Adrenal gland (tissue), 12 donors: ENCODE results near the gene BCAS2. TPM values are rescaled to one million over a fixed set of nuclear protein-coding genes. Genes with fewer than 3 reads are reported as not detected.
"Not testable (repeated sequence)": the region's sequence is repeated elsewhere in the genome, so short reads cannot be mapped to it uniquely, and the experiment has no call there.

Source experiments
- DNase-seq, 7 donors: peaks; one replicate each; pipeline ENCODE4 v3.0.0-alpha.2; 2019 to 2020
- H3K27ac ChIP-seq, 5 donors: fragments of 200-600 bp; sonication (generic) in 4 of 5; 1 replicate in 3 of 5; 2 replicates in 2 of 5; pipeline versions ENCODE4 v1.5.1 to v1.8.0; 2016 to 2020; ENCODE audit warnings: mild to moderate bottlenecking in 1 of 5
- H3K27me3 ChIP-seq: fragments of 200-600 bp; 2 replicates; pipeline ENCODE4 v1.8.0; 2021
- H3K36me3 ChIP-seq, 2 donors: fragments of 200-600 bp; replicated peaks in 1 of 2; 1 replicate in 1 of 2; 2 replicates in 1 of 2; pipeline versions ENCODE4 v1.5.1 to v1.8.0; 2018 to 2022
- H3K4me1 ChIP-seq, 2 donors: fragments of 200-600 bp; replicated peaks in 1 of 2; 1 replicate in 1 of 2; 2 replicates in 1 of 2; pipeline versions ENCODE4 v1.5.1 to v1.8.0; 2018 to 2021
- H3K4me3 ChIP-seq, 4 donors: fragments of 200-600 bp; sonication (generic) in 3 of 4; one replicate each; pipeline ENCODE4 v1.5.1; 2016 to 2018
- H3K9me3 ChIP-seq, 3 donors: fragments of 200-600 bp; sonication (generic) in 1 of 3; replicated peaks in 1 of 3; 1 replicate in 2 of 3; 2 replicates in 1 of 3; pipeline versions ENCODE4 v1.5.1 to v1.8.0; 2016 to 2021
- CTCF ChIP-seq, 6 experiments: fragments of 450-650 bp in 4 of 6; fragments of 200-600 bp in 2 of 6; sonication (generic) in 1 of 6; IDR thresholded peaks; 1 replicate in 5 of 6; 2 replicates in 1 of 6; pipeline versions ENCODE4 v1.5.1 to v1.8.0; 2016 to 2021; ENCODE audit warnings: antibody characterized with exemption in 6 of 6, mild to moderate bottlenecking in 2 of 6, moderate library complexity in 1 of 6
- POLR2A ChIP-seq, 2 donors: fragments of 450-650 bp; IDR thresholded peaks; one replicate each; pipeline ENCODE4 v1.6.1; 2017; ENCODE audit warnings: antibody characterized with exemption in 2 of 2, mild to moderate bottlenecking in 2 of 2, moderate library complexity in 1 of 2
- WGBS, 4 donors: extraction: QIAGEN DNeasy Blood & Tissue Kit in 2 of 4; methylation state at CpG; one replicate each; pipeline versions ENCODE4 v1.1.5 to v1.1.7; 2013 to 2017; 5-methylcytosine and 5-hydroxymethylcytosine counted together
- intact Hi-C, 2 donors: fragments of 100-400 bp; cut with DNase I; formaldehyde crosslinking; loops; one replicate each; pipeline versions ENCODE4 v1.14.1 to v1.15.0; 2022 to 2023
- polyA plus RNA-seq, 3 donors: library from polyadenylated mRNA; stranded (reverse); fragments of 200-250 nt in 2 of 3; fragments of 350-450 nt in 1 of 3; fragmentation: Illumina TruSeq in 1 of 3; extraction: RNeasy Lipid Tissue Mini Kit (QIAGEN cat#74804) in 1 of 3; gene quantifications; one replicate each; pipeline ENCODE4 v1.2.3, GENCODE V29; 2013 to 2014
- total RNA-seq, 9 donors: library from RNA; depleted of rRNA in 4 of 9; stranded (reverse); fragments of >200 nt in 4 of 9; fragments of 120-200 nt in 1 of 9; fragmentation: NEBNext Ultra II Directional in 1 of 9; extraction: Animal tissue kit (Norgen Biotek cat#: 25700) in 1 of 9; gene quantifications; one replicate each; pipeline versions ENCODE4 v1.1.0 to v1.2.4, GENCODE V29; 2013 to 2023
- donor health status: healthy with polysubstance abuse.
- donor health status: Bipolar disorder and iron deficiency.
- donor health status: DM: yes; HTN: yes; CAD: no.
- donor health status: DM: no; HTN: no; CAD: no.
- donor health status: DM: no; HTN: no; CAD: no.
- donor health status: DM: yes; HTN: yes; CAD: no.

The BCAS2 gene
- total and polyA plus RNA-seq, 12 donors: 15.5 to 83.5 (median 34.2) TPM

- no peaks in the 10 kb centered on the region for H3K9me3 ChIP-seq
- no peaks in the 10 kb centered on the region for H3K36me3 ChIP-seq
- peaks cover 0 to 5% of the 10 kb centered on the region in 2 donors for H3K4me1 ChIP-seq
- no peaks in the 10 kb centered on the region for H3K27me3 ChIP-seq
- H3K27ac ChIP-seq: no peak overlapping the region
- TF ChIP-seq POLR2A (IDR thresholded peaks at IDR 0.05) (no peak), CTCF (IDR thresholded peaks at IDR 0.05) (no peak)
- no peak for DNase-seq
- H3K4me3 ChIP-seq: no peak overlapping the region
- intact Hi-C loops: no loop called here
- WGBS, 4 donors: 90 to 96% (median 94%) methylated on average over 5 of the region's 5 CpGs
Observed at GRCh38 chr1:114586513-114587047, 5.2 kb upstream of the BCAS2 start.

DNA sequence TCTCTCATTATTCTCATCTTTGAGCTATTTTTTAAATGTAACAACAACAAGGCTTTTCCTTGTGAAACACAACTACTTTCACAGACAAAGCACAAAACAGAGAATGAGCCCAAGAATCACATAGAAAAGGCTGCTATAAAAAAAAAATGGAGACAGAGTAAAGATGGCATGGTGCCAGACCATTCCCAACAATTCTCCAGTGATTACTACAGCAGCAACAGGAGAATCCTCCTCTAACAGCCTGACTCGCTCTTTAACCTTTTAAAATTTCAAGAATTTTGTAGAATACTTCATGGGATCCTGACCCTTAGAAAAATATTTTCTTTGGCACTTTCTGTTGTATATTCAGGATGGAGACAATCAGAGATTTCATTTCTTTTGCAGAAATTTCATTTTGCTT lies 3.8 kb upstream of the BCAS2 start:
- Histone ChIP-seq H3K27ac (peak overlapping the region in 1 of 5 donors; percentile 40), H3K36me3 (no peaks in the 10 kb centered on the region), H3K27me3 (no peaks in the 10 kb centered on the region), H3K4me3 (no peak overlapping the region), H3K4me1 (peaks cover 5 to 7% of the 10 kb centered on the region in 2 donors), H3K9me3 (no peaks in the 10 kb centered on the region)
- intact Hi-C loops: no loop called here
- DNase-seq: peak in 2 of 7 donors; percentile 6 to 27
- TF ChIP-seq POLR2A (IDR thresholded peaks at IDR 0.05) (no peak), CTCF (IDR thresholded peaks at IDR 0.05) (no peak)
- WGBS, 4 donors: 61 to 76% (median 68%) methylated on average over 1 of the region's 1 CpG

DNA sequence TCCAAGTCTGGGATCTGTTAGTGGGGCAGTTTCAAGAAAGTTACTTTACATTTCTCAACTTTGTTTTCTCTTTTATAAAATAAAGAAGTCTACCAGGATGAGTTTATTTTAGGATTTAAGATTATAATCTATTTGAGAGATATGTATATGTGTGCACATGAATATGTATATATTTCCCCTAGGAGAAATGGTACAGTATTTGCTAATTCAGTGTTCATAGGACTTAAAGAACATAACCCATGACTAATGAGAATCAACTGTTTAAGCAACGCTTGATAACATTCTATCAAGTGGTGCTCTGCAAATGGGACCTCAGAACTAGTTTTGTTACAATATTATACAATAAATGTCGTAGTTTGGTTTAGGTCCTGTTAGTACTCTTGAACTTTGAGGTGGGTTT lies 7.0 kb downstream of the BCAS2 start:
- H3K27ac ChIP-seq: no peak overlapping the region
- DNase-seq: no peak
- H3K4me1 ChIP-seq: peaks cover 0 to 7% of the 10 kb centered on the region in 2 donors
- 93 to 98% (median 97%) methylated on average over 2 of the region's 2 CpGs for WGBS, 4 donors
- peaks cover 0 to 66% of the 10 kb centered on the region in 2 donors for H3K36me3 ChIP-seq
- intact Hi-C loops: no loop called here
- H3K27me3 ChIP-seq: no peaks in the 10 kb centered on the region
- H3K4me3 ChIP-seq: no peak overlapping the region
- no peaks in the 10 kb centered on the region for H3K9me3 ChIP-seq
- TF ChIP-seq POLR2A (IDR thresholded peaks at IDR 0.05) (no peak), CTCF (IDR thresholded peaks at IDR 0.05) (no peak)

- no peaks in the 10 kb centered on the region for H3K4me1 ChIP-seq
- no peak for DNase-seq
- TF ChIP-seq CTCF (IDR thresholded peaks at IDR 0.05) (no peak), POLR2A (IDR thresholded peaks at IDR 0.05) (no peak)
- no peaks in the 10 kb centered on the region for H3K9me3 ChIP-seq
- H3K4me3 ChIP-seq: no peak overlapping the region
- intact Hi-C loops: no loop called here
- H3K27ac ChIP-seq: no peak overlapping the region
- H3K27me3 ChIP-seq: no peaks in the 10 kb centered on the region
- H3K36me3 ChIP-seq: peaks cover 0 to 38% of the 10 kb centered on the region in 2 donors
Observed at GRCh38 chr1:114564141-114564540, 17.3 kb downstream of the BCAS2 start.

DNA sequence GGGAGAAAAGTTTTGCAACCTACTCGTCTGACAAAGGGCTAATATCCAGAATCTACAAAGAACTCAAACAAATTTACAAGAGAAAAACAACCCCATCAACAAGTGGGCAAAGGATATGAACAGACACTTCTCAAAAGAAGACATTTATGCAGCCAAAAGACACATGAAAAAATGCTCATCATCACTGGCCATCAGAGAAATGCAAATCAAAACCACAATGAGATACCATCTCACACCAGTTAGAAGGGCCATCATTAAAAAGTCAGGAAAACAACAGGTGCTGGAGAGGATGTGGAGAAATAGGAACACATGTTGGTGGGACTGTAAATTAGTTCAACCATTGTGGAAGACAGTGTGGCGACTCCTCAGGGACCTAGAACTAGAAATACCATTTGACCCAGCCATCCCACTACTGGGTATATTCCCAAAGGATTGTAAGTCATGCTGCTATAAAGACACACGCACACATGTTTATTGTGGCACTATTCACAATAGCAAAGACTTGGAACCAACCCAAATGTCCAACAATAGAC lies 18.4 kb downstream of the BCAS2 start:
- WGBS, 4 donors: 89 to 92% (median 90%) methylated on average over 3 of the region's 3 CpGs
- H3K9me3 ChIP-seq, H3K4me3 ChIP-seq, H3K27me3 ChIP-seq, intact Hi-C loops, H3K27ac ChIP-seq, H3K4me1 ChIP-seq, DNase-seq: not testable (repeated sequence)
- H3K36me3 ChIP-seq: peaks cover 0 to 27% of the 10 kb centered on the region in 2 donors
